ENCODE measurements around the gene POU2F3.

GRCh38 chr11:120340529-120340928, 100.6 kb downstream of the POU2F3 start:
- TF ChIP-seq CTCF (IDR thresholded peaks at IDR 0.05 in 4 of 5, conservative IDR thresholded peaks at IDR 0.05 in 1 of 5) (no peak), POLR2A (IDR thresholded peaks at IDR 0.05) (no peak)

Measured in gastrocnemius medialis (tissue), 4 donors.